T1000 (cell line): ENCODE results near the gene CAMK2A.

ENCODE experiments used
- DNase-seq: peaks from one replicate; lab custom pipeline; 2025; ENCODE audit warnings: mixed read lengths; lab: John Stamatoyannopoulos, UW

CAMK2A gene

GRCh38 chr5:150209099-150209635 is 80.4 kb downstream of the CAMK2A start:
- no peak for DNase-seq

GRCh38 chr5:150208187-150209098 is 81.1 kb downstream of the CAMK2A start:
- no peak for DNase-seq

GRCh38 chr5:150206779-150207115 is 82.8 kb downstream of the CAMK2A start:
- no peak for DNase-seq

DNA sequence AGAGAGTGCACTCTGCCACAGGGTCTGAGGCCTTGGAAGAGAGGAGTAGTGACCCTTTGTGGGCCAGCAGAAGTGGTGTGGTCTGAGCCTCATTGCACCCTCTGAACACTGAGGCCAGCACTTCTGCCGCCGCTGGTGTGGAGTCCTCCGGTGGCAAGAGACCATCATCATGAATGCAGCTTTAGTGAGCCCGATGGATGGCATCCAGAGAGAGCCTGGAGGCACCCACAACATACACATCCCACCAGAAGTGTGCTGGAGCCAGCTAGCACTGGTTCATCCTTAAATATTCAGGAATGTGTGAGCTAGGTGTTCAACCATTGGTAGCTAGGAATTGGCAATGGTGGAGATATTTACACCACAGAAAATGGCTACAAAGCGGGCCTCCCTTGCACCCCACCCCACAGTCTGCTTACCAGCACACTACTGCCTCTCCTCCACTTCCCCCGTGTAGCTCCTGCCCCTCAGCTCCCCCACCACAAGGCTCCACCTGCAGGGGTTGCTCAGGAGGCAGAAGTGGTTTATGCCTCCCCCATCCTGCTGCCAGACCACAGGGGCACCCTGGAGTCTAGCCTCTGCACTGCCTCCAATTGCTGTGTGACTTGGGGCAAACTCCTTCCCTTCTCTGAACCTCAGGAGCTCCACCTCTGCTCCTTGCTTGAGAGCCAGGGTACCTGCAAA is 83.3 kb downstream of the CAMK2A start:
- DNase-seq, result no peak

DNA sequence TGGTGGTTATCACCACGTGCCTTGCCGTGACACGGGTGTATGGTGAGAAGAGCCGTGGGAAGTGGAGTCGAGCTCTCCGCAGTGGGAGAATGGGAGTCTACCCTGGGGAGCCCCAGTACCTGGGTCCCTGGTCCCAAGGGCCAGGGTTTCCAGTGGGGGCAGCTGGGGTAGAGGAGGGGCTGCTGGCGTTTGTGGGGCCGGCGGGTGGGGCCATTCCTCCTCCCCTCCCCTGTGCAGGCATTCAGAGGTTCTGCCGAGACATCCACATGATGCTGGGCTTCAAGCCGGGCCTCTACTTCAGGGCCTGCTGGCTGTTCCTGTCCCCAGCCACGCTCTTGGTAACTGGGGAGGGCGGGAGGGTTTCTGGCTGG is 85.0 kb downstream of the CAMK2A start:
- DNase-seq, result no peak

DNA sequence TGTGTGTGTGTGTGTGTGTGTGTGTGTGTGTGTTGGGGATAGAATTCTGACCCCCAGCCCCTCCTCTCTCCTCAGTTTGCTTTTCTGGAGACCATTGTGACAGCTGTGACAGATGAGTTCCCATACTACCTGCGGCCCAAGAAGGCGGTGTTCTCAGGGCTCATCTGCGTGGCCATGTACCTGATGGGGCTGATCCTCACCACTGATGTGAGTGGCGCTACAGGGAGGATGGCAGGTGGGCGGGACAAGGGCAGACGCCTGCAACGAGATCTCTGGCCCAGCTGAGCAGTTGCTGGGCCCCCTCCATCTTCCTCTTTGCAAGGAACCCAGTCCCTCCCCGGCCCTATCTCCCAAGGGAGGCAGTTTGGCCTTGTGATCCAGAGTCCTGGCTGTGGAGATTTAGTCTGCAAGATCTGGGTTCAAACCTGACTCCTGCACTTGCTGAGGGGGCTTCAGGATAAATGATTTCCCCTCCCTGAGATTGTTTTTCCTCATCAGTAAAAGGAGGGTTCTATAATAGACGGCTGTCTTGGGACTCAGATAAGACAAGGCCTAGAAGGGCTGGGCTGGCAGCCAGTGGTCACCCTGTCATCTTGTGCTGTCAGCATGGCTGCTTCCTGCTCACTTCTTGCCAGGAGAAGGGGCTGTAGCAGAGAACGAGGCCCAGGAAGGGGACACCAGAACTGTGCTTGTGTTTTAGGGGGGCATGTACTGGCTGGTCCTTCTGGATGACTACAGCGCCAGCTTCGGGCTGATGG is 85.6 kb downstream of the CAMK2A start:
- no peak for DNase-seq

DNA sequence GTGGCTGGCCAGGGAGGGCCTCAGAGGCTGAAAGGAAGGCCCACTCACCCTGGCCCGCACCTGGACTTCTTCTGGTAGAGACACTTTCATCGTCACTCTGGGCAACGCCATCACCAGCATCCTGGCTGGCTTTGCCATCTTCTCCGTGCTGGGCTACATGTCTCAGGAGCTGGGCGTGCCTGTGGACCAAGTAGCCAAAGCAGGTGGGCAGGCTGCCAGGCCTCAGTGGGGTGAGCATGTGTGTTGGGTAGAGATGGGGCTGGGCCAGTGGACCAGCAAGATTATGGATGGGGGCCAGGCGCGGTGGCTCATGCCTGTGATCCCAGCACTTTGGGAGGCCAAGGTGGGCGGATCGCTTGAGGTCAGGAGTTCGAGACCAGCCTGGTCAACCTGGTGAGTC is 87.1 kb downstream of the CAMK2A start:
- DNase-seq, result no peak

GRCh38 chr5:150197476-150197875 is 92.1 kb downstream of the CAMK2A start:
- no peak for DNase-seq

DNA sequence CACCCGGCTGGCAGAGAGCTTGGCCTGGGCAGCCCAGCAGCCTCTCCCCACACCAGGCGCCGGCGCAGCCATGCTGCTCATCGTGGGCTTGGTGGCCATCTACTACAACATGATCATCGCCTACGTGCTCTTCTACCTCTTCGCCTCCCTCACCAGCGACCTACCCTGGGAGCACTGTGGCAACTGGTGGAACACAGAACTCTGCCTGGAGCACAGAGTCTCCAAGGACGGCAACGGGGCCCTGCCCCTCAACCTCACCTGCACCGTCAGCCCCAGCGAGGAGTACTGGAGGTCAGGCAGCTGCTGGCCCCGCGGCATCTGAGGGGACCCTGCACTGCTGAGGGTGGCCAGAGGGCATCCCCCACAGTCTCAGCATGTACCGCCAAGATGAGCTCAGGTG is 92.6 kb downstream of the CAMK2A start:
- DNase-seq, result no peak

GRCh38 chr5:150196514-150196913 is 93.1 kb downstream of the CAMK2A start:
- no peak for DNase-seq

GRCh38 chr5:150195736-150196485 is 93.7 kb downstream of the CAMK2A start:
- DNase-seq, result no peak

- no peak for DNase-seq
These were observed 97.1 kb downstream of the CAMK2A start for GRCh38 chr5:150192462-150192861.

DNA sequence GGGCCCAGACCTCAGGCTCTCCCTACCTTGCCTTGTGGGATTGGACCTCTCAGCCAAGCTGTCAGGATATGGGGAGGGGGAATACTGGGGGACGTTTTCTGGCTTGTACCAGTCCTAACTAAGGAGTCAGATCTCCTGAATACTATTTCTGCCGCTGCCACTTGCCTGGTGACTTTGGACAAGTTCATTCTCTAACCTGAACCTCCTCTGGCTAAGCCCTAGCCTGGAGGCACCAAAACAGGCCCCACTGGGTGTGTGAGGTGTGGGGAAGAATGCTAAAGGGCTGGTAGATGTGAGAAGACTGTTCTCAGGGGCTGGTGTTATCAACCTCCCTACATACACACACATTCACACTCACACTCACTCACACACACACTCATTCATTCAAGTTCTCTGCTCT is 98.6 kb downstream of the CAMK2A start:
- no peak for DNase-seq

DNA sequence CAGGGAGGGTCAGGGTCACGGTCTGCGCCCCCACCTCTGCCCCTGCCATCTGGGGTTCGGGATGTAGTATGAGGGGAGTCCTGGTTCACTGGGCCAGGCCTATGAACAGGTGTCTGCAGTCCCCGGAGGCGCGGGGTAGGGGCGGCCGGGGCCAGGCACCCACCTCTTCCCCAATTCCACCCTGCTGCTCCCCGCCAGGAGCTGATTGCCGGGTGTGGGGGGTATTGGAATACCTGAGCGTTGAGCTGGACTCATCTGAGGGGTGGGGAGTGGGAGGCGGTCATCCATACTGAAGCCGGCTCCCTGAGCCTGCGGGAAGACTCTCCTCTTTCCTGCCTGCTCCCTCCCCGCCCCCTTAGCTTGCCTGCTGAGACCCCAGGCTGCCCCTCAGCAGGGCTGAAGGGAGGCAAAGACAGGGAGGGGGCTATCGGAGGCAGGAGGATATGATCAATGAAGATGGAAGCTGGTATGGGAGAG is 99.0 kb downstream of the CAMK2A start:
- no peak for DNase-seq

- DNase-seq, result no peak
These were observed 99.7 kb downstream of the CAMK2A start, which contains the start of gene SLC6A7 for GRCh38 chr5:150189728-150190502. SLC6A7 (plus strand) TSS chr5:150190062; CDS start chr5:150190328, 266 bp downstream.

- DNase-seq, result no peak
These were observed 100.2 kb downstream of the CAMK2A start for GRCh38 chr5:150189326-150189725.

DNA sequence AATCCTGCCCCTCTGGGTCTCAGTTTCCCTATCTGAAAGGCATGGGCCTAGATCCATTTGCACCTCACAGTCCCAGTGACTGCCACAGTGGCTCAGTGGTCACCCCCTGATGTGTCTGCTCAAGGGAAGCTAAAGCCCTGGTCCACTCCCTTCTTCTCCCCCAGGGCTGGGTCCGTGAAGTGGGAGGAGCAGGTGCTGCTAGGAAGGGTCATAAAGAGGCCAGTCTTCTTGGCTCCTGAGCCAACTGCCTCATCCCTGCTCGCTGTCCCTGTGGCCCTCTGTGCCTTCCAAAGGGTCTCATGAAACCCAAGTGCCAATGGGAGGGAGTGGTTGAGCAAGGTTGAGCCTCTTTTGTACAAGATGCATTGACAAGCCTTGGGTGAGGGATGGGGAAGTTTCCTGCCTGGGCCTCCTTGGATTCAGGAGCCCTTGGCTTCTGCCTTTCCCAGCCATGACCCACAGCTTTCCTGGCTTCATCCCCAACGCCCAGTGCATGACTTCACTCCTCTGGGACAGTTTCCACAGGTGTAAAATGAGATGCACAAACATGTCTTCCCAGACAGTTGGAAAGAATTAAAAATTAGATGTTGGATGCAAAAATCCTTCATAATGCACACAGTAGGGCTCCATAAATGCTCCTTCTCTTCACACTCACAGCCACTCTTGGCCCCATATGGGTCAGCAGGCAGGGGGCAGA is 101.3 kb downstream of the CAMK2A start:
- no peak for DNase-seq

DNA sequence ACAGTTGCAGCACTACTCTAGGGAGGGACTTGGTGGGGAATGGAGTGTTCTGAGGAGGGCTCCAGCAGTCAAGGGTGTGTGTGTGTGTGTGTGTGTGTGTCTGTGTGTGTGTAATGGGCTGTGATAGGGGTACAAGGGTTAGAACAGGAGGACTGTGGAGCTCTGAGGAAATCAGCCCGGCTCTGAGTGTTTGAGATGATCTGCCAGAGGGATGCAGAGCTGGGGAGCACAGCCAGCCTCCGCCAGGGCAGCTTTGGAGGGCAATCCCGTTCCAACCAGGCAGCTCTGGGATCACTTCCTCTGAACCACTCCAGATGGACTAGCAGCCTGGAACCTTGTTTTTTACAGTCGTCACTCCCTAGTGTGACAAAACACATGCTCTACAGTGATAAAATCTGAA is 102.7 kb downstream of the CAMK2A start:
- no peak for DNase-seq

DNA sequence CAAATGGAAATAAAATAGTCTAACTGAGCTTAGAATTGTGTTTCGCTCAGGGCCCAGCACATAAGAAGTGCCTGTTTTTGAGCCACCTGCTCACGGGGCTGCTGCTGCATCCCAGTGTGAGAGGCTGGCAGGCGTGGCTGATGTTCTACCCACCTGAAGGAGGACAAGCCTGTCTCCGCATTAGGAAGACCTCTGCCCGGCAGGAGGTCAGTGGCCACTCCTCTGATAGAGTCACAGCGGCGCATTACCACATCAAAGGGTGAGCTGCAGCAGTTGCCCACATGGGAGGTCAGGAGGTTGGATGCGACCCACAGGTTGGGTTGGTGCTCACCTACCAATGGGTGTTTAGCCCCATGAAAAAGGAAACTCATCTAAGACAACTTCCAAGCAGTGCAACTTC is 103.4 kb downstream of the CAMK2A start:
- DNase-seq, result no peak
